DOHH2 (cell line): ENCODE results near the gene RAB7A.

Source experiments
- H3F3A ChIP-seq: fragments of 200-600 bp; sonication (generic), shearing (Covaris generic); 2 replicates; pipeline ENCODE4 v1.6.0; 2016; ENCODE audit warnings: antibody characterized with exemption, mild to moderate bottlenecking; ENCODE audit not compliant: control insufficient read depth, insufficient read depth
- H3K27ac ChIP-seq: fragments of 200-600 bp; sonication (generic); 2 replicates; pipeline ENCODE4 v1.5.1; 2014; ENCODE audit warnings: low read depth, mild to moderate bottlenecking, low read length, moderate library complexity
- H3K27me3 ChIP-seq: fragments of 200-600 bp; sonication (generic); 2 replicates; pipeline ENCODE4 v1.6.1; 2014; ENCODE audit warnings: mild to moderate bottlenecking, low read length, mixed read lengths; ENCODE audit not compliant: control insufficient read depth
- H3K36me3 ChIP-seq: fragments of 200-600 bp; sonication (generic); 2 replicates; pipeline ENCODE4 v1.6.1; 2014; ENCODE audit warnings: mild to moderate bottlenecking, low read length, moderate library complexity, mixed read lengths; ENCODE audit not compliant: control insufficient read depth
- H3K4me1 ChIP-seq: fragments of 200-600 bp; sonication (generic); 2 replicates; pipeline ENCODE4 v1.6.1; 2014; ENCODE audit warnings: mild to moderate bottlenecking, low read length, mixed read lengths; ENCODE audit not compliant: control insufficient read depth
- H3K4me2 ChIP-seq: fragments of 200-600 bp; sonication (generic); 2 replicates; pipeline ENCODE4 v1.6.0; 2014; ENCODE audit warnings: mild to moderate bottlenecking, low read length, moderate library complexity
- H3K4me3 ChIP-seq: fragments of 200-600 bp; sonication (generic); 2 replicates; pipeline ENCODE4 v1.5.1; 2014; ENCODE audit warnings: mild to moderate bottlenecking, low read length, mixed read lengths
- H3K79me2 ChIP-seq: fragments of 200-600 bp; sonication (generic); 2 replicates; pipeline ENCODE4 v1.6.1; 2014; ENCODE audit warnings: mild to moderate bottlenecking, low read length, mixed read lengths; ENCODE audit not compliant: control insufficient read depth
- H3K9me2 ChIP-seq: fragments of 200-600 bp; sonication (generic); replicated peaks from 2 replicates; pipeline ENCODE4 v1.6.1; 2014; ENCODE audit warnings: mild to moderate bottlenecking, low read length, mixed read lengths; ENCODE audit not compliant: control insufficient read depth
- H3K9me3 ChIP-seq: fragments of 200-600 bp; sonication (generic); 2 replicates; pipeline ENCODE4 v1.6.1; 2014; ENCODE audit warnings: antibody characterized with exemption, low read length, mixed read lengths; ENCODE audit not compliant: control insufficient read depth, insufficient read depth
- H4K20me1 ChIP-seq: fragments of 200-600 bp; sonication (generic); 2 replicates; pipeline ENCODE4 v1.6.0; 2014; ENCODE audit warnings: low read depth, mild to moderate bottlenecking, antibody characterized with exemption, low read length, moderate library complexity; ENCODE audit not compliant: control insufficient read depth, insufficient read depth
- EZH2phosphoT487 ChIP-seq: fragments of 200-600 bp; sonication (generic); IDR thresholded peaks from 2 replicates; pipeline ENCODE4 v1.6.1; 2017; ENCODE audit warnings: borderline replicate concordance, mild to moderate bottlenecking, antibody characterized with exemption, low read length, moderate library complexity, mixed read lengths
- TF ChIP-seq, protein P1 (sequence below): fragments of 200-600 bp; sonication (generic); IDR thresholded peaks from one replicate; pipeline ENCODE4 v1.5.1; 2014; ENCODE audit warnings: antibody characterized with exemption, mild to moderate bottlenecking, low read depth, low read length; ENCODE audit not compliant: poor library complexity, severe bottlenecking

RAB7A gene

DNA sequence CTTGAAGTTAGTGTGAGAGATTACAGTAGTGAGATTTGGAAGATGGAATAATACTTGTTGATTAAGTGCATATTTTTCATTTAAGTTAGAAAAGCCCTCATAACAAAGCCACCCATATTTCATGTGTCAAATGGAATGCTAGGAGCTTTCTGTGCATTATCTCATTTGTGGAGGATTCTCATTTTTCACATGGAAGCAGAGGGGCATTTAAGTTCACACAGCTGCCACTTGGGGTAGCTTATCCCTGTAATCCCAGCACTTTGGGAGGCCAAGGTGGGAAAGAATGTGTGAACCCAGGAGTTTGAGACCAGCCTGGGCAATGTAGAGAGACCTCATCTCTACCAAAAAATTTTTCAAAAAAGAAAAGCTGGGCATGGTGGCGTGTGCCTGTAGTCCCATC is 55.2 kb downstream of the RAB7A start:
- Histone ChIP-seq H3K4me1 (peaks cover 19% of the 10 kb centered on the region), H3K4me3 (no peak overlapping the region), H3K79me2 (peaks cover 98% of the 10 kb centered on the region), H3F3A (no peaks in the 10 kb centered on the region), H3K4me2 (no peak overlapping the region), H3K27ac (no peak overlapping the region), H3K36me3 (no peaks in the 10 kb centered on the region), H4K20me1 (peaks cover 16% of the 10 kb centered on the region), H3K9me2 (no peaks in the 10 kb centered on the region), H3K27me3 (no peaks in the 10 kb centered on the region), H3K9me3 (no peaks in the 10 kb centered on the region)
- TF ChIP-seq EZH2phosphoT487: no peak
- TF ChIP-seq, protein P1, sequence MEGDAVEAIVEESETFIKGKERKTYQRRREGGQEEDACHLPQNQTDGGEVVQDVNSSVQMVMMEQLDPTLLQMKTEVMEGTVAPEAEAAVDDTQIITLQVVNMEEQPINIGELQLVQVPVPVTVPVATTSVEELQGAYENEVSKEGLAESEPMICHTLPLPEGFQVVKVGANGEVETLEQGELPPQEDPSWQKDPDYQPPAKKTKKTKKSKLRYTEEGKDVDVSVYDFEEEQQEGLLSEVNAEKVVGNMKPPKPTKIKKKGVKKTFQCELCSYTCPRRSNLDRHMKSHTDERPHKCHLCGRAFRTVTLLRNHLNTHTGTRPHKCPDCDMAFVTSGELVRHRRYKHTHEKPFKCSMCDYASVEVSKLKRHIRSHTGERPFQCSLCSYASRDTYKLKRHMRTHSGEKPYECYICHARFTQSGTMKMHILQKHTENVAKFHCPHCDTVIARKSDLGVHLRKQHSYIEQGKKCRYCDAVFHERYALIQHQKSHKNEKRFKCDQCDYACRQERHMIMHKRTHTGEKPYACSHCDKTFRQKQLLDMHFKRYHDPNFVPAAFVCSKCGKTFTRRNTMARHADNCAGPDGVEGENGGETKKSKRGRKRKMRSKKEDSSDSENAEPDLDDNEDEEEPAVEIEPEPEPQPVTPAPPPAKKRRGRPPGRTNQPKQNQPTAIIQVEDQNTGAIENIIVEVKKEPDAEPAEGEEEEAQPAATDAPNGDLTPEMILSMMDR: no peak

DNA sequence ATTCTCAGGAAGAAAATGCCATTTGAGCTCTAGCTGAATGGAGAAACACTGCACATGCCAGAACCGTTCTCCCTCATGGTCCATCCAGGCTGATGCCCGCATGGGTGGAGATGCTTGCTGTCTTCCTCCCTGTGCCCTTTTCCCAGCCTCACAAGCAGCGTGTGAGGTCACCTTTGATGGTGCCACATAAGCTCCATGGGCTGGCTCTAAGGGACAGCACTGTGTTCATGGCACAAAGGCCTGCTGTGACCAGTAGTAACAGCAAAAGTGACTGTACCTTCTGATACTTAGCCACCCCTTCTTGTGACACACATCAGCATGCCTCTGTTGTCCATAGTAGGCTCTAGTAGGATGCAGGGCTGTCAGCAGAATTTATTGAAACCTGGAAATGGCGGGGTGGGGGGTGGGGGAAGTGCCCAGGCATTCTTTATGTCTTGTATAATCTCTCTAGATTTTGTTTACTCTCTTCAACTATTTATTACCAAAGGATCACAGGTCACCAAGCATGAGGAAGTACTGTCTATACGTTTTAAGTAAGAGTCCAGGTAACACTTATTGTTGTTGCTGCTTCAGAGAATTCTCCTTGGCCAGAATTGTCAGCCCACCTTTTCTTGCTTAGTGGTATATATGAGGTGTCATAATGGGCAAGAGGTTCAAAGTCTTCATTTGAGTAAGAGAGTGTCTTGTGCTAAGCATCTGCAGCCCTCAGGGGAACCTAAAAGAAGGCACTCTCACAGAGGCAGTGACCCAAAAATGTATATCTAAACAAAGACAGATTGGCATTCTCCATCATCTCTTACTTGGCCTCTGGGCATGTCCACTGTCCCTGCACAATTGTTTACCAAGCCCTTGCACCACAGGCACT is 56.5 kb downstream of the RAB7A start:
- Histone ChIP-seq H3K4me3 (no peak overlapping the region), H3K79me2 (peaks cover 98% of the 10 kb centered on the region), H3K4me2 (no peak overlapping the region), H3K9me2 (no peaks in the 10 kb centered on the region), H3K9me3 (no peaks in the 10 kb centered on the region), H3K27ac (no peak overlapping the region), H3K27me3 (no peaks in the 10 kb centered on the region), H4K20me1 (peaks cover 16% of the 10 kb centered on the region), H3F3A (peaks cover 4% of the 10 kb centered on the region; the same call in 1 of the 2 replicates), H3K4me1 (peaks cover 31% of the 10 kb centered on the region), H3K36me3 (no peaks in the 10 kb centered on the region)
- TF ChIP-seq, protein P1: no peak
- no peak for TF ChIP-seq EZH2phosphoT487

DNA sequence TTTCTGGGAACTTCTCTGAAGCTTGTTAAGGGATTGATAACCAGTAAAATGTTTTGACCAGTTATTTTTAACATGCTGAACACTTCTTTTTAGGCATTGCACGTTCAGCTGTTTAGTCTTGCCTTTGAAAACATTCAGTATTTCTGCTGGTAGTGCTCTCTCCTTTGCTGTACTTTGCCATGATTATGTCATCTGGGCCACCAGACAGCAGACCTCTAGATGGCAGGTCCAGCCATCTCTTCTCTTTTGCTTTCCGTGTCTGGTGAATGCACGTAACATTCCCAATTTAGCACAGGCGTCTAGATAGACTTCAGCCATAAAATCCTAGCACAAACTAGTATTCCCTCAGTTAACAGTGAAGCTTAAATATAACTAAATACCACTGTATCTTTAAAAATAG is 57.8 kb downstream of the RAB7A start:
- H3K36me3 ChIP-seq: no peaks in the 10 kb centered on the region
- TF ChIP-seq, protein P1: no peak
- no peak for TF ChIP-seq EZH2phosphoT487
- no peaks in the 10 kb centered on the region for H3K9me3 ChIP-seq
- H3K4me1 ChIP-seq: peaks cover 44% of the 10 kb centered on the region
- H3K79me2 ChIP-seq: peaks cover 98% of the 10 kb centered on the region
- H3F3A ChIP-seq: peaks cover 4% of the 10 kb centered on the region
- H3K9me2 ChIP-seq: no peaks in the 10 kb centered on the region
- H3K27me3 ChIP-seq: no peaks in the 10 kb centered on the region
- H4K20me1 ChIP-seq: peaks cover 21% of the 10 kb centered on the region
- no peak overlapping the region for H3K4me2 ChIP-seq
- no peak overlapping the region for H3K27ac ChIP-seq
- H3K4me3 ChIP-seq: no peak overlapping the region
